Measurements from ENCODE around the gene TMEM59L.
A peak's percentile ranks its signal among the peaks of the same experiment; 100 is the strongest.

- TF ChIP-seq, protein P1, sequence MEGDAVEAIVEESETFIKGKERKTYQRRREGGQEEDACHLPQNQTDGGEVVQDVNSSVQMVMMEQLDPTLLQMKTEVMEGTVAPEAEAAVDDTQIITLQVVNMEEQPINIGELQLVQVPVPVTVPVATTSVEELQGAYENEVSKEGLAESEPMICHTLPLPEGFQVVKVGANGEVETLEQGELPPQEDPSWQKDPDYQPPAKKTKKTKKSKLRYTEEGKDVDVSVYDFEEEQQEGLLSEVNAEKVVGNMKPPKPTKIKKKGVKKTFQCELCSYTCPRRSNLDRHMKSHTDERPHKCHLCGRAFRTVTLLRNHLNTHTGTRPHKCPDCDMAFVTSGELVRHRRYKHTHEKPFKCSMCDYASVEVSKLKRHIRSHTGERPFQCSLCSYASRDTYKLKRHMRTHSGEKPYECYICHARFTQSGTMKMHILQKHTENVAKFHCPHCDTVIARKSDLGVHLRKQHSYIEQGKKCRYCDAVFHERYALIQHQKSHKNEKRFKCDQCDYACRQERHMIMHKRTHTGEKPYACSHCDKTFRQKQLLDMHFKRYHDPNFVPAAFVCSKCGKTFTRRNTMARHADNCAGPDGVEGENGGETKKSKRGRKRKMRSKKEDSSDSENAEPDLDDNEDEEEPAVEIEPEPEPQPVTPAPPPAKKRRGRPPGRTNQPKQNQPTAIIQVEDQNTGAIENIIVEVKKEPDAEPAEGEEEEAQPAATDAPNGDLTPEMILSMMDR (tag by site-specific recombination; IDR thresholded peaks at IDR 0.05): peak; percentile 63
- no peak for TF ChIP-seq TCF7L2 (IDR thresholded peaks at IDR 0.05; ENCODE audit: borderline replicate concordance, low read depth, low read length)
- no peak for TF ChIP-seq FEZF1 (tag by site-specific recombination; IDR thresholded peaks at IDR 0.05)
- TF ChIP-seq, protein P2, sequence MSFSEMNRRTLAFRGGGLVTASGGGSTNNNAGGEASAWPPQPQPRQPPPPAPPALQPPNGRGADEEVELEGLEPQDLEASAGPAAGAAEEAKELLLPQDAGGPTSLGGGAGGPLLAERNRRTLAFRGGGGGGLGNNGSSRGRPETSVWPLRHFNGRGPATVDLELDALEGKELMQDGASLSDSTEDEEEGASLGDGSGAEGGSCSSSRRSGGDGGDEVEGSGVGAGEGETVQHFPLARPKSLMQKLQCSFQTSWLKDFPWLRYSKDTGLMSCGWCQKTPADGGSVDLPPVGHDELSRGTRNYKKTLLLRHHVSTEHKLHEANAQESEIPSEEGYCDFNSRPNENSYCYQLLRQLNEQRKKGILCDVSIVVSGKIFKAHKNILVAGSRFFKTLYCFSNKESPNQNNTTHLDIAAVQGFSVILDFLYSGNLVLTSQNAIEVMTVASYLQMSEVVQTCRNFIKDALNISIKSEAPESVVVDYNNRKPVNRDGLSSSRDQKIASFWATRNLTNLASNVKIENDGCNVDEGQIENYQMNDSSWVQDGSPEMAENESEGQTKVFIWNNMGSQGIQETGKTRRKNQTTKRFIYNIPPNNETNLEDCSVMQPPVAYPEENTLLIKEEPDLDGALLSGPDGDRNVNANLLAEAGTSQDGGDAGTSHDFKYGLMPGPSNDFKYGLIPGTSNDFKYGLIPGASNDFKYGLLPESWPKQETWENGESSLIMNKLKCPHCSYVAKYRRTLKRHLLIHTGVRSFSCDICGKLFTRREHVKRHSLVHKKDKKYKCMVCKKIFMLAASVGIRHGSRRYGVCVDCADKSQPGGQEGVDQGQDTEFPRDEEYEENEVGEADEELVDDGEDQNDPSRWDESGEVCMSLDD (tag by site-specific recombination; IDR thresholded peaks at IDR 0.05): peak; percentile 80
- TF ChIP-seq ZNF324 (tag by site-specific recombination; IDR thresholded peaks at IDR 0.05): no peak
- TF ChIP-seq ZNF561 (tag by site-specific recombination; IDR thresholded peaks at IDR 0.05; ENCODE audit: borderline replicate concordance): peak; percentile 71; the same call in 1 of the 2 replicates
- TF ChIP-seq RBAK (tag by site-specific recombination; IDR thresholded peaks at IDR 0.05): no peak
- TF ChIP-seq ZNF510 (tag by site-specific recombination; IDR thresholded peaks at IDR 0.05; ENCODE audit: insufficient replicate concordance): no peak
Measured at GRCh38 chr19:18594096-18594823, 18.4 kb upstream of the TMEM59L start.
